MCF 10A (cell line): Measurements from ENCODE around the gene ALKAL2. TPM values are rescaled to one million over a fixed set of nuclear protein-coding genes. Genes with fewer than 3 reads are reported as not detected.

Experiments
- BruUV-seq: library from RNA; stranded (reverse); fragments of 400-500 nt; replicated peaks from 2 replicates; lab custom pipeline; 2021; lab: Mats Ljungman, UMichigan
- CTCF ChIA-PET: fragments of 300-600 bp; sonication (Branson Sonifier 250); formaldehyde crosslinking; extraction: SDS; loops from one replicate; lab custom pipeline; 2021; ENCODE audit warnings: antibody characterized with exemption, inconsistent platforms; lab: Yijun Ruan, JAX
- POLR2A ChIA-PET: fragments of 300-600, 350-650 bp; sonication (Branson Sonifier 250); formaldehyde crosslinking; extraction: SDS; loops from one replicate; lab custom pipeline; 2020; ENCODE audit warnings: antibody characterized with exemption, inconsistent platforms; lab: Yijun Ruan, JAX
- DNase-seq: peaks from one replicate; pipeline ENCODE4 v3.0.0-alpha.2; 2018; ENCODE audit not compliant: unreplicated experiment
- H3K27ac Mint-ChIP-seq: one replicate; pipeline ENCODE4 v1.8.0; 2022; ENCODE audit warnings: mild to moderate bottlenecking, low read depth, mixed read lengths; ENCODE audit not compliant: unreplicated experiment
- H3K27me3 Mint-ChIP-seq: one replicate; pipeline ENCODE4 v1.8.0; 2022; ENCODE audit warnings: mixed read lengths; ENCODE audit not compliant: insufficient read depth, unreplicated experiment
- H3K36me3 Mint-ChIP-seq: one replicate; pipeline ENCODE4 v1.8.0; 2022; ENCODE audit warnings: mild to moderate bottlenecking, moderate library complexity, mixed read lengths; ENCODE audit not compliant: insufficient read depth, unreplicated experiment
- H3K4me1 Mint-ChIP-seq: one replicate; pipeline ENCODE4 v1.8.0; 2022; ENCODE audit warnings: mixed read lengths; ENCODE audit not compliant: insufficient read depth, unreplicated experiment
- H3K4me3 Mint-ChIP-seq: one replicate; pipeline ENCODE4 v1.8.0; 2022; ENCODE audit warnings: mild to moderate bottlenecking, moderate library complexity, mixed read lengths; ENCODE audit not compliant: unreplicated experiment
- H3K9me3 Mint-ChIP-seq: one replicate; pipeline ENCODE4 v1.8.0; 2022; ENCODE audit warnings: mixed read lengths; ENCODE audit not compliant: unreplicated experiment
- intact Hi-C: fragments of 100-400 bp; cut with micrococcal nuclease; formaldehyde crosslinking; loops from 2 replicates; pipeline ENCODE4 v1.14.1; 2022
- total RNA-seq: library from RNA; stranded (reverse); gene quantifications from 2 replicates; pipeline ENCODE4 v1.2.3, GENCODE V29; 2022
- TF ChIP-seq, protein P1 (sequence below): fragments of 200-600 bp; IDR thresholded peaks from one replicate; pipeline ENCODE4 v1.8.0; 2022; ENCODE audit warnings: antibody characterized with exemption, mild to moderate bottlenecking; ENCODE audit not compliant: unreplicated experiment

The ALKAL2 gene
- total RNA-seq, 1 experiment from 2014 or later, result not detected

DNA sequence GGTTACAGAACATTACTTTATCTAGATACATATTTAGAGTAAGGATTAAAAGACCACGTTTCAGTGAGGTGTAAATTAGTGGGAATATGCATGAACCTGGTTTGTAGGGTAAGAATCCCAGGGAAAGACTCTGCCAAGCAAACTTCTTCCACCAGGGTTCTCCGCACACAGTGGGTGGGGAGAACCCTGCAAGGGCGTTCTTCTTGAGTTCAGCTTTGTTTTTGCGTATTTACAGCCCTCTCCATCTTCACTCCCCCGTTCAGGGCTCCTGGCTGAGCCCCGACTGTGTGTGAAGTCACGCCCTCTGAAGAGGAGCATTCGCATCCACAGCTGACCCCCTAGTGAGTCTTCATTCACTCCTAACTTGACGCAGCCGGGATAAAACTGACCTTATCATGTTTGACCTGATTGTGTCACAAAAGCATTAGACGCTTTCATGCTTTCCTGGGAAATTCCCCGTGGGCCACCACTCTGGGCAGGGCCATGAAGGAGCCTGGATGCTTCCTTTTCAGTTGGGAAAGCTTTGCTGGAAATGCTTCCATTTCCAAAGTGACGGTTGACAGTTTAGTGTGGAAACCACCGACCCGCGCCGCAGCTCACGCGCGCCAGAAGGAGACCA lies 1.0 kb downstream of the ALKAL2 start:
- ChIA-PET POLR2A (interaction anchor here (1.0 kb wide), 1 partner anchor 14 kb away, joined by 3 read pairs; no protein-coding TSS in a partner anchor), CTCF (interaction anchor here (0.6 to 0.7 kb wide), 3 partner anchors 17 to 55 kb away, joined by 3 to 5 read pairs (median 3); no protein-coding TSS in a partner anchor)
- intact Hi-C loops, result no loop called here
- H3K9me3 Mint-ChIP-seq, result no peaks in the 10 kb centered on the region
- H3K27ac Mint-ChIP-seq, result no peak overlapping the region
- peaks cover 12% of the 10 kb centered on the region for H3K4me1 Mint-ChIP-seq
- no peak overlapping the region for H3K4me3 Mint-ChIP-seq
- H3K27me3 Mint-ChIP-seq, result no peaks in the 10 kb centered on the region
- H3K36me3 Mint-ChIP-seq, result peaks cover 6% of the 10 kb centered on the region
- no peak for DNase-seq
- TF ChIP-seq, protein P1, sequence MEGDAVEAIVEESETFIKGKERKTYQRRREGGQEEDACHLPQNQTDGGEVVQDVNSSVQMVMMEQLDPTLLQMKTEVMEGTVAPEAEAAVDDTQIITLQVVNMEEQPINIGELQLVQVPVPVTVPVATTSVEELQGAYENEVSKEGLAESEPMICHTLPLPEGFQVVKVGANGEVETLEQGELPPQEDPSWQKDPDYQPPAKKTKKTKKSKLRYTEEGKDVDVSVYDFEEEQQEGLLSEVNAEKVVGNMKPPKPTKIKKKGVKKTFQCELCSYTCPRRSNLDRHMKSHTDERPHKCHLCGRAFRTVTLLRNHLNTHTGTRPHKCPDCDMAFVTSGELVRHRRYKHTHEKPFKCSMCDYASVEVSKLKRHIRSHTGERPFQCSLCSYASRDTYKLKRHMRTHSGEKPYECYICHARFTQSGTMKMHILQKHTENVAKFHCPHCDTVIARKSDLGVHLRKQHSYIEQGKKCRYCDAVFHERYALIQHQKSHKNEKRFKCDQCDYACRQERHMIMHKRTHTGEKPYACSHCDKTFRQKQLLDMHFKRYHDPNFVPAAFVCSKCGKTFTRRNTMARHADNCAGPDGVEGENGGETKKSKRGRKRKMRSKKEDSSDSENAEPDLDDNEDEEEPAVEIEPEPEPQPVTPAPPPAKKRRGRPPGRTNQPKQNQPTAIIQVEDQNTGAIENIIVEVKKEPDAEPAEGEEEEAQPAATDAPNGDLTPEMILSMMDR, result no peak
- BruUV-seq, result no TSS peak

DNA sequence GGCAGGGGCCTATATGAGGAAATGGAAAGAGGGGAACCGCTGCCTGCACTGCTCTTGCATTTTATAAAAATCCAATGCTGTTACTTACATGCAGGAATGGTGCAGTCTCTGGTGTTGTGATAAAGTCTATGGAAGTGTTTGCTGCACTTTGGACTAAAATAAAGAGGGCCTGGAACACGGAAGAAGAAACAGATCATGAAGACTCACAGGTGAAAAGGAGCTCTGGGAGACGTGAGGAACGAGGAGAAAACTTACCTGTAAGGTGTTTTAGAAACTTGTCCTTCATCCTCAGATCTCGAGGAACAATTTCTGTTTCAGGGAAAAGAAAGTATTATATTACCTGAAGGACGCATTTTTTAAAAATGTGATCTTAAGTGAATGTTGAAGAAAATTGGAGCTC lies 1.9 kb downstream of the ALKAL2 start:
- CTCF ChIA-PET, result interaction anchor here (0.6 to 1.1 kb wide), 5 partner anchors 14 to 249 kb away, joined by 3 to 4 read pairs (median 3); no protein-coding TSS in a partner anchor
- TF ChIP-seq, protein P1, result no peak
- H3K27ac Mint-ChIP-seq, result no peak overlapping the region

DNA sequence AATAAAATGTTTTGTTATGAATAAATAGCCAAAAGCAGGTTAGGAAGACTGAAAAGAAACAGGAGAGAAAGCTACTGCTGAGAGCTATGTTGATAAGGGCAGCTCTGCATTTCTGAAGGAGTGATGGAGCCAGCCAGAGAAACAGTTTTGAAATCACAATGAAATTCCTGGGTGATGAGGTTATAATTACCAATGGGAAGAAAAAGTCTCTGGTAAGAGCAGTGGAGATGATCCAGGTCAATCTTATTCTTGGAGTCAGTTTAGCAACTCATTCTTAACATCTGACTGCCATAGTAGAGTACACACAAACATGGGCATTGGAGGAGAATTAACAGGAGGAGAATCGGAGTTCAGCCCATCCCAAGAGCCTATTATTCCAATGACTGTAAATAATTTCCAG lies 2.4 kb downstream of the ALKAL2 start:
- no peaks in the 10 kb centered on the region for H3K27me3 Mint-ChIP-seq
- TF ChIP-seq, protein P1, result no peak
- CTCF ChIA-PET, result interaction anchor here (0.6 to 1.1 kb wide), 5 partner anchors 8 to 248 kb away, joined by 3 to 4 read pairs (median 3); no protein-coding TSS in a partner anchor
- no peaks in the 10 kb centered on the region for H3K9me3 Mint-ChIP-seq
- peak; percentile 6 for DNase-seq
- intact Hi-C loops, result no loop called here
- POLR2A ChIA-PET, result interaction anchor here (1.3 kb wide), 1 partner anchor 10 kb away, joined by 4 read pairs; no protein-coding TSS in a partner anchor
- peaks cover 12% of the 10 kb centered on the region for H3K4me1 Mint-ChIP-seq
- no TSS peak for BruUV-seq
- no peak overlapping the region for H3K27ac Mint-ChIP-seq
- no peak overlapping the region for H3K4me3 Mint-ChIP-seq
- H3K36me3 Mint-ChIP-seq, result peaks cover 9% of the 10 kb centered on the region

More for the DNA sequence above, 1.9 kb downstream of the ALKAL2 start:
- intact Hi-C loops, result no loop called here
- no TSS peak for BruUV-seq
- H3K9me3 Mint-ChIP-seq, result no peaks in the 10 kb centered on the region
- H3K4me1 Mint-ChIP-seq, result peaks cover 12% of the 10 kb centered on the region
- POLR2A ChIA-PET, result interaction anchor here (0.6 to 1.3 kb wide), 2 partner anchors 11 to 1267 kb away, joined by 3 to 4 read pairs; no protein-coding TSS in a partner anchor
- no peaks in the 10 kb centered on the region for H3K27me3 Mint-ChIP-seq
- no peak for DNase-seq
- H3K4me3 Mint-ChIP-seq, result no peak overlapping the region
- peaks cover 9% of the 10 kb centered on the region for H3K36me3 Mint-ChIP-seq

DNA sequence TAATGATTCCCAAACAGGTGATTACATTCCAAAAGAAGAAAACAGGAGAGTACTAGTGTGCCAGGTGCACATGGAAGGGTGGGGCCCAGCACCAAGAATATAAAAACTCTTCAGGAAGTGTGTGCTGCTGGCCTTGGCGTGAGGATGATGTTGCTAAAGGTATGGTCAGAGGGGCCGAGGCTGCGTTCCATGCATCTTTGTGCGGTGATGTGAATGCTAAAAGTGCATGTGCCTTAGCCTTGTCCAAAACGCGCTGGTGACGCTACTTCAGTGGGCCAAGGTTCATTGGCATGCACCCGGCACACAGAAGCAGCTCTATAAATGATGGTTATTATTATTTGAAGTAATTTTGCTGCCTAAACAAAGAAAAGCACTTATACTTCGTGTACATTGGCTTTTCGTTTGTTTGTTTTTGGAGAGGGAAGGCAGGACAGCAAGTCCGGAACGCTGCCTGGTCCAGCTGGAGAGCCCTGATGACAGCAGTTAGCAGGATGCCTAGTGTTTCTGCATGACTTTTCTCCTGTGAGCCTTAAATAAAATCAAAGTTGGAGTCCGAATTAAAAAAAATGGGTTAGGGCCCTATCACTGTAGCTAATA lies 2.9 kb downstream of the ALKAL2 start:
- CTCF ChIA-PET, result interaction anchor here (0.7 kb wide), 1 partner anchor 9 kb away, joined by 3 read pairs; no protein-coding TSS in a partner anchor
- Mint-ChIP-seq H3K27ac (no peak overlapping the region), H3K4me3 (no peak overlapping the region), H3K27me3 (no peaks in the 10 kb centered on the region), H3K4me1 (peaks cover 12% of the 10 kb centered on the region), H3K36me3 (peaks cover 14% of the 10 kb centered on the region), H3K9me3 (no peaks in the 10 kb centered on the region)
- intact Hi-C loops, result no loop called here
- TF ChIP-seq, protein P1, result no peak
- DNase-seq, result no peak
- BruUV-seq, result no TSS peak
- POLR2A ChIA-PET, result interaction anchor here (1.3 kb wide), 1 partner anchor 10 kb away, joined by 4 read pairs; no protein-coding TSS in a partner anchor
